GM18858 (cell line): ENCODE data around the gene YEATS2.

Experiments used
- ATAC-seq: cut with Tn5 transposase; IDR thresholded peaks from one replicate; pipeline ENCODE4 v1.9.1; 2021; ENCODE audit not compliant: unreplicated experiment

YEATS2 gene

DNA sequence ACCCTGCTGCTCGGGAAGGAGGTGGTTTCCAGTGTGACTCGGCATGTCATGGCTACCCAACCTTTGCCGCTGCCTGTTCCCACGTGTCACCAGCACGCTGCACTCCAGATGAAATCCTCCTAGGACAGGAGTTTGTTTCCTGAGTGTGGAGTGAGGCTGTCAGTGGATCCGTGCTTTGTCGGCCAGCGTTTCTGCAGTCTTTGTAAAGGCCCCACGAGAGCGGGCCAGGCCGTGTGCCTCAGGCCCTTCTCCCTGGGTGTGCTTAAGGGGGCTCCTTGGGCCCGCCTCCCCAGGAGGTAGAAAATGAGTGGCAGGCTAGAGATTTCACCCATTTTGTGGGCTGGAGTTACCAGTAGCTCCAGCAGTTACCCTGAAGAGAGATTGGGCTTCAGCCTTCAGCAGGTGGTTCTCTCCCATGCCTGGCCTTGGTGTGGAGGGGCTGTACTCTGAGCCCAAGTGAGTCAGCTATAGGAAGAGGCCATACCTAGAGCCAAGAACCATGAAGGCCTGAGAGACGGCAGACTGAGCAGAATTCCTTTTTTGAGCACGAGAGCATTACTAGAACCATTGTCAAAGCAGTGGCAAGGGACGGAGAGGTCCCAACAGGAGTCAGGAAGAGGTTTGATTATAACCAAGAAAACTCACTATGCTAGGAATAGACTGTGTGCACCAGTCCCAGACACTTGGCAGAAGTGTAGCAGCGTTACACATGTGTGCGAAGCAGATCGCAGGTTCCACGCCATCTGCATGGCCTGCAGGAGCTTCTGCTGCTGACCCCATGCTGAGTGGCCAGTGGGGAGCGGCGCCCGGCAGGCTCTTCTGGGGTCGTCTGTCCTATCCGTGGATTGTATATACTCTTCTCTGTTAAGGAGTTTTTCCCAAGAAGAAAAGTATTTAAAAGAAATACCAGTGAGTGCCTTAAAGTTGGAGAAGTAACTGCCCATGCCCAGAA, 113.3 kb downstream of the YEATS2 start:
- no peak for ATAC-seq

GRCh38 chr3:183811638-183812037, 114.0 kb downstream of the YEATS2 start:
- ATAC-seq: no peak

GRCh38 chr3:183812761-183813445, 115.3 kb downstream of the YEATS2 start:
- no peak for ATAC-seq

DNA sequence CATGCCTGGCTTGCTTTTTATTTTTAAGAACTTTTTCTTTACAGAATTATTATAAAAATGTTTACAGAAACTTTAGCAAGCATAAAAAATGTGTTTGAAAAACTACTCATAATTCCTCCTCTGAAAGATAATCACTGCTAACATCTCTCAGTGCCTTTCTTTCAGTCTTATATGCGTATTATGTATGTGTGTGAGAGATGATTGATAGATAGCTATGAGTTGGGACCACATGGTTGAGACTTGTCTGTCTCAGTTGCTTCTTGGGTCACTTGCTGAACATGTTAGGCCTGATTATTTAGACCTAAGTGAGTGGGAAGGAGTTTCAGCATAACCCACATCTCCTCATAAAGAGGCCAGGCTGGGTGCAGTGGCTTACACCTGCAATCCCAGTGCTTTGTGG, 116.6 kb downstream of the YEATS2 start:
- ATAC-seq: no peak

- ATAC-seq: no peak
Measured at GRCh38 chr3:183815563-183815940, 118.0 kb downstream of the YEATS2 start.

- ATAC-seq: no peak
Measured at GRCh38 chr3:183815951-183816475, 118.4 kb downstream of the YEATS2 start.

DNA sequence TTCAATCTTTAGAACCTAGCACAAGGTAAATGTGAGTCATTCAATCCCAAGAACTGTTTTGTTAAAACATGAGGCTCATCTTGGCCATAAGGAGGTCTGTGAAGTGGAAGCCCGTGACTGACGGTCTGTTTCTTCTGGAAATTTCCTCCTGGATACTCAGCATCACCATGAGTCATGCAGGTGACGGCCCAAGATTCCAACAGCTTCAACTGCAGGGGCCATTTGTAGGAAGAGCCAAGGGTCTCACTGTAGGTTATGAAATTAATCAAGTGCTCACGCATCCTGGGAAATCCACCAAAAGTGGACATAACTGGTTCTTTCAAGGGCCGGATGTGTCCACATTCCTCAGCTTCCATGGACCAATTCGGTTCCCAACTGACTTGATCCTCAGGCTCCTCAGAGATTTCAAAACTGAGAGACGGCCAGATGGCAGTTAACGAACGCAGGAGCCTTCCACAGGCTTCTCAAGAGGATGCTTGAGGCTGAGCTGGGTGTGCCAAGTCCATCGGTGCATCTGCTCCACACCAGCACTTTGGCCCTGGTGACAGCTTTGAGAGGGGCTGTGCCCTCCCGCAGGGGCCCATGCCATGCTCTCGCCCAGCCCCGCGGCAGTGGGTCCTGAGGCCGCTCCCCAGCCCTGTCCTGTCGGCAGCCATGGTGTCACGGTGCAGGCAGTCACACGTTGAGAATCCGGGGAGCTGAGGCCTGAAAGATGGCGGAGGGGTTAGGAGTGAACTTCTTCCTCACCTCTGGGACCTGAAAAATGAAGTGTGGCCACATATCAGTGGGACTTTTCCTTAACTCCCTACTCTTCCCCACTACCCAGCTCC, 119.3 kb downstream of the YEATS2 start:
- no peak for ATAC-seq

GRCh38 chr3:183817639-183818038, 120.0 kb downstream of the YEATS2 start:
- no peak for ATAC-seq

GRCh38 chr3:183818041-183818620, 120.5 kb downstream of the YEATS2 start:
- ATAC-seq: no peak

GRCh38 chr3:183818706-183819624, 121.4 kb downstream of the YEATS2 start:
- no peak for ATAC-seq

- no peak for ATAC-seq
Measured at GRCh38 chr3:183819831-183820230, 122.2 kb downstream of the YEATS2 start.

GRCh38 chr3:183822631-183823030, 125.0 kb downstream of the YEATS2 start:
- no peak for ATAC-seq

- no peak for ATAC-seq
Measured at GRCh38 chr3:183823963-183824362, 126.4 kb downstream of the YEATS2 start.

DNA sequence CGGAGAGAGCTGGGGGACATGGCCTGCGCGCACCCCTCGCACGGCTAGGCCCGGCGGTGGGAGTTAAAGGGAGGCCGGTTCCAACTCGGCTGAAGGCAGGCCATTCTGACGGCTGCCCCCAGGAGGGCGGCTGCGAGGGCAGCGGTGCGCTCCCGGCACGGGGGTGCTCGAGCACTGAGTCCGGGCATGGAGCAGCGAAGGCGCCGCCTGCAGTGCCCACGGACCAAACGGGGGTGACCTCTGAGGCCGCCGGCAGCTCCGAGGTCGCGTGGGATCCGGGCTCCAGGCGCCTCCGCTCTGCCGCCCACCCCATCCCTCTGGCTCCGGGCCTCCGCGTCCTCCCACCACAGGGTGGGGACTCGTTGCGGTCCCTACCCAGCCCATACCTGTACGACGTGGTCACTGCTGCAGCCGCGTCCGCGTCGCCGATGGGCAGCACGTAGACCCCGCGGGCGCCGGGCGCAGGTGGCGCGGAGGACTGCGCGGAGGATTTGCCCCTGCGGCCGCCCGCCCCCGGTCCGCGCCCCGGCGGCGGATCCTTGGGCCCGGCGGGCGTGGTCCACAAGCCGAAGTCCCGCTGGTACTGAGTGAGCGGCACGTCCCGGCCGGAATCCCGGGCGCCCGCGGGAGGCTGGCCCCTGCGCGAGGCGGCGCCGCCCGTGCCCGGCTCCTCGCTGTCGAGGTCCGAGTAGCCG, 127.3 kb downstream of the YEATS2 start:
- ATAC-seq: no peak

- no peak for ATAC-seq
Measured at GRCh38 chr3:183825456-183826161, 128.0 kb downstream of the YEATS2 start, which contains the start of gene MAP6D1. Gene MAP6D1, minus strand, starts transcription at chr3:183825577. Its CDS starts 30 bp downstream, at chr3:183825547.

GRCh38 chr3:183826448-183827250, 129.1 kb downstream of the YEATS2 start:
- ATAC-seq: no peak

- ATAC-seq: no peak
Measured at GRCh38 chr3:183827809-183828537, 130.4 kb downstream of the YEATS2 start.
